ENCODE results near the gene TEX44.

- TF ChIP-seq CTCF (IDR thresholded peaks at IDR 0.05 in 2 of 3, conservative IDR thresholded peaks at IDR 0.05 in 1 of 3; ENCODE audit: borderline replicate concordance in 1 of 3, insufficient read depth in 1 of 3, low read depth in 2 of 3, low read length in 2 of 3) (no peak), SIN3A (IDR thresholded peaks at IDR 0.05; ENCODE audit: low read depth) (no peak), MAX (IDR thresholded peaks at IDR 0.05) (no peak), ELF1 (IDR thresholded peaks at IDR 0.05; ENCODE audit: borderline replicate concordance, low read depth) (no peak), EZH2 (IDR thresholded peaks at IDR 0.05) (no peak)
Observed at GRCh38 chr2:231548752-231549151, 43.9 kb upstream of the TEX44 start.
